Uterus (tissue), 4 donors: ENCODE data around the gene MGRN1. TPM values are rescaled to one million over a fixed set of nuclear protein-coding genes. Genes with fewer than 3 reads are reported as not detected.

Experiments
- DNase-seq, 2 donors: peaks; one replicate each; pipeline ENCODE4 v3.0.0-alpha.2; 2019 to 2020
- H3K27ac ChIP-seq, 2 donors: fragments of 200-600 bp; sonication (generic); 1 replicate in 1 of 2; 2 replicates in 1 of 2; pipeline ENCODE4 v1.5.1; 2016 to 2018
- H3K27me3 ChIP-seq, 2 donors: fragments of 200-600 bp; sonication (generic); one replicate each; pipeline ENCODE4 v1.5.1; 2018 to 2019; ENCODE audit warnings: control low read depth in 1 of 2
- H3K36me3 ChIP-seq, 2 donors: fragments of 200-600 bp; sonication (generic); one replicate each; pipeline ENCODE4 v1.5.1; 2019; ENCODE audit warnings: control low read depth in 1 of 2
- H3K4me1 ChIP-seq, 2 donors: fragments of 200-600 bp; sonication (generic); one replicate each; pipeline ENCODE4 v1.5.1; 2018 to 2019; ENCODE audit warnings: control low read depth in 1 of 2
- H3K4me3 ChIP-seq, 2 donors: fragments of 200-600 bp; sonication (generic); 1 replicate in 1 of 2; 2 replicates in 1 of 2; pipeline ENCODE4 v1.5.1; 2018 to 2019; ENCODE audit warnings: mild to moderate bottlenecking in 1 of 2
- H3K9me3 ChIP-seq, 2 donors: fragments of 200-600 bp; sonication (generic); one replicate each; pipeline ENCODE4 v1.5.1; 2019; ENCODE audit warnings: control low read depth in 1 of 2
- CTCF ChIP-seq, 4 experiments: fragments of 200-600 bp in 2 of 4; fragments of 450-650 bp in 2 of 4; sonication (generic) in 2 of 4; IDR thresholded peaks; one replicate each; pipeline ENCODE4 v1.5.1; 2016 to 2019; ENCODE audit warnings: antibody characterized with exemption in 4 of 4, mild to moderate bottlenecking in 2 of 4, moderate library complexity in 1 of 4
- POLR2A ChIP-seq, 2 donors: fragments of 450-650 bp; IDR thresholded peaks; one replicate each; pipeline ENCODE4 v1.6.1; 2016; ENCODE audit warnings: antibody characterized with exemption in 2 of 2, mild to moderate bottlenecking in 1 of 2, moderate library complexity in 1 of 2
- intact Hi-C: fragments of 100-400 bp; cut with DNase I; formaldehyde crosslinking; loops from one replicate; pipeline ENCODE4 v1.15.1; 2023; ENCODE audit warnings: low total_unique reads
- total RNA-seq, 4 donors: library from RNA; depleted of rRNA in 3 of 4; stranded (reverse); fragments of >200 nt in 3 of 4; gene quantifications; one replicate each; pipeline versions ENCODE4 v1.1.0 to v1.2.4, GENCODE V29; 2014 to 2023
- donor health status: DM: yes; HTN: yes; CAD: no.

The MGRN1 gene
- total RNA-seq, 4 donors from 2014 or later = 19.0 to 107 (median 68.6) TPM

- no peaks in the 10 kb centered on the region for H3K9me3 ChIP-seq
- no peak overlapping the region for H3K4me3 ChIP-seq
- H3K4me1 ChIP-seq = no peaks in the 10 kb centered on the region
- no peaks in the 10 kb centered on the region for H3K27me3 ChIP-seq
- DNase-seq = no peak
- intact Hi-C loops = no loop called here
- H3K36me3 ChIP-seq = no peaks in the 10 kb centered on the region
- TF ChIP-seq CTCF (IDR thresholded peaks at IDR 0.05) = no peak
- no peak for TF ChIP-seq POLR2A (IDR thresholded peaks at IDR 0.05)
- H3K27ac ChIP-seq = no peak overlapping the region
Measured at GRCh38 chr16:4689091-4689671, 64.6 kb downstream of the MGRN1 start.

- no peaks in the 10 kb centered on the region for H3K36me3 ChIP-seq
- TF ChIP-seq POLR2A (IDR thresholded peaks at IDR 0.05) = no peak
- TF ChIP-seq CTCF (IDR thresholded peaks at IDR 0.05) = no peak
Measured at GRCh38 chr16:4689864-4690704, 65.5 kb downstream of the MGRN1 start.

GRCh38 chr16:4690946-4691665 is 66.5 kb downstream of the MGRN1 start:
- no peak for DNase-seq
- intact Hi-C loops = no loop called here

More at GRCh38 chr16:4689864-4690704, 65.5 kb downstream of the MGRN1 start:
- Histone ChIP-seq H3K27ac (no peak overlapping the region), H3K9me3 (no peaks in the 10 kb centered on the region), H3K27me3 (no peaks in the 10 kb centered on the region), H3K4me1 (peaks cover 0 to 7% of the 10 kb centered on the region in 2 donors), H3K4me3 (no peak overlapping the region)
- no peak for DNase-seq
- intact Hi-C loops = no loop called here

GRCh38 chr16:4691666-4692412 is 67.2 kb downstream of the MGRN1 start:
- Histone ChIP-seq H3K9me3 (no peaks in the 10 kb centered on the region), H3K27ac (no peak overlapping the region), H3K4me3 (no peak overlapping the region), H3K36me3 (no peaks in the 10 kb centered on the region), H3K4me1 (peaks cover 6 to 15% of the 10 kb centered on the region in 2 donors), H3K27me3 (no peaks in the 10 kb centered on the region)
- peak; percentile 22 to 24 for DNase-seq
- intact Hi-C loops = no loop called here
- TF ChIP-seq CTCF (IDR thresholded peaks at IDR 0.05) (no peak), POLR2A (IDR thresholded peaks at IDR 0.05) (no peak)

More at GRCh38 chr16:4690946-4691665, 66.5 kb downstream of the MGRN1 start:
- no peak for TF ChIP-seq CTCF (IDR thresholded peaks at IDR 0.05)
- no peak for TF ChIP-seq POLR2A (IDR thresholded peaks at IDR 0.05)
- Histone ChIP-seq H3K4me1 (peaks cover 2 to 15% of the 10 kb centered on the region in 2 donors), H3K4me3 (no peak overlapping the region), H3K36me3 (no peaks in the 10 kb centered on the region), H3K27ac (no peak overlapping the region), H3K27me3 (no peaks in the 10 kb centered on the region), H3K9me3 (no peaks in the 10 kb centered on the region)
